Measurements from ENCODE around the gene ATG2B.

Gene ATG2B, protein sequence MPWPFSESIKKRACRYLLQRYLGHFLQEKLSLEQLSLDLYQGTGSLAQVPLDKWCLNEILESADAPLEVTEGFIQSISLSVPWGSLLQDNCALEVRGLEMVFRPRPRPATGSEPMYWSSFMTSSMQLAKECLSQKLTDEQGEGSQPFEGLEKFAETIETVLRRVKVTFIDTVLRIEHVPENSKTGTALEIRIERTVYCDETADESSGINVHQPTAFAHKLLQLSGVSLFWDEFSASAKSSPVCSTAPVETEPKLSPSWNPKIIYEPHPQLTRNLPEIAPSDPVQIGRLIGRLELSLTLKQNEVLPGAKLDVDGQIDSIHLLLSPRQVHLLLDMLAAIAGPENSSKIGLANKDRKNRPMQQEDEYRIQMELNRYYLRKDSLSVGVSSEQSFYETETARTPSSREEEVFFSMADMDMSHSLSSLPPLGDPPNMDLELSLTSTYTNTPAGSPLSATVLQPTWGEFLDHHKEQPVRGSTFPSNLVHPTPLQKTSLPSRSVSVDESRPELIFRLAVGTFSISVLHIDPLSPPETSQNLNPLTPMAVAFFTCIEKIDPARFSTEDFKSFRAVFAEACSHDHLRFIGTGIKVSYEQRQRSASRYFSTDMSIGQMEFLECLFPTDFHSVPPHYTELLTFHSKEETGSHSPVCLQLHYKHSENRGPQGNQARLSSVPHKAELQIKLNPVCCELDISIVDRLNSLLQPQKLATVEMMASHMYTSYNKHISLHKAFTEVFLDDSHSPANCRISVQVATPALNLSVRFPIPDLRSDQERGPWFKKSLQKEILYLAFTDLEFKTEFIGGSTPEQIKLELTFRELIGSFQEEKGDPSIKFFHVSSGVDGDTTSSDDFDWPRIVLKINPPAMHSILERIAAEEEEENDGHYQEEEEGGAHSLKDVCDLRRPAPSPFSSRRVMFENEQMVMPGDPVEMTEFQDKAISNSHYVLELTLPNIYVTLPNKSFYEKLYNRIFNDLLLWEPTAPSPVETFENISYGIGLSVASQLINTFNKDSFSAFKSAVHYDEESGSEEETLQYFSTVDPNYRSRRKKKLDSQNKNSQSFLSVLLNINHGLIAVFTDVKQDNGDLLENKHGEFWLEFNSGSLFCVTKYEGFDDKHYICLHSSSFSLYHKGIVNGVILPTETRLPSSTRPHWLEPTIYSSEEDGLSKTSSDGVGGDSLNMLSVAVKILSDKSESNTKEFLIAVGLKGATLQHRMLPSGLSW (N-terminal part only)

DNA sequence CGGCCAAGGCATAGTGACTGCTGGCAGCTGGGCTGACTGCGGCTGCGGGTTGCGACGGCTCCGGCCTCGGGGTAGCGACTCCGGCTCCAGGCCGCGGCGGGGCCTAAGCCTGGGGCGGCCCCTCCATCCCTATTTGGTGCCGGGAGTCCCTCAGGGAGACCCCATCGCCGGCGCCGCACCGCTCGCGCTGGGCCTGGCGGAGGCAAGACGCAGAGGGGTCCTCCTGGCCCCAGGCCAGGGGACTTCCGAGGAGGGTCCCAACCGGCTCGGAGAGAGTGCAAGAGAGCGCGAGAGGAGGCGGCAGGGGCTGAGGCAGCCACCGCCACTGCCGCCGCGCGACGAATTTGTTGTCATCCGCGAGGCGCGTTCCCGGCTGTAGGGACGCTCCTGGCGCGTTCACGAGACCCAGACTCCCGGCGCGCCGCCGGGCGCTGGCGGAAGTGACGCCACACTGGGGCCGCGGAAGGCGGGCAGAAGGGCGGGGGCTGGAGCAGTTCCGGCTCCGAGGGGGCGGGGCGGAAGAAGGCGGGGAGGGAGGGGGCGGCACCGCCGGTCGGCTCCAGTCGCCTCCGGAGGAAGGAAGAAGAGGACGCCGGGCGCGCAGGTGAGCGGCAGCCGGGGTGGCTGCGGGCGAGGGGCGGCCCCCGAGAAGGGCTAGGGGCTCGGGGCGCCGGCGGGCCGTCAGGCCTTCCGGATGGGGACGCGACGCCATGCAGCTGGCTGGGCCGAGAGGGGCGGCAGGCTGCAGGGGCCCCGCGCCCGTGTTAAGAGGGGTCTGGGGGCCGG lies at the start of gene ATG2B, which contains the start of gene GSKIP:
TSS of gene ATG2B (minus strand) at position 377 of the 786 bp plus-strand sequence. CDS start at position 12, 365 bp downstream.
TSS of gene GSKIP (plus strand) at position 562 of the 786 bp plus-strand sequence. CDS start 18,722 bp downstream, outside the sequence.
- H3K79me2 ChIP-seq (ENCODE audit: insufficient read depth, low read length) = peaks cover 73% of the 10 kb centered on the region
- TF ChIP-seq EZH2 (IDR thresholded peaks at IDR 0.05; ENCODE audit: borderline replicate concordance, low read length) = no peak
- H3K27ac ChIP-seq (ENCODE audit: low read depth, low read length, poor library complexity, severe bottlenecking) = peak within 1 kb of the TSS; percentile 63
- H3K4me2 ChIP-seq (ENCODE audit: low read length) = peak within 1 kb of the TSS; percentile 93
- no peaks in the 10 kb centered on the region for H3F3A ChIP-seq (ENCODE audit: insufficient read depth, low read length)
- no peaks in the 10 kb centered on the region for H3K9me3 ChIP-seq (ENCODE audit: low read length)
- H3K27me3 ChIP-seq (ENCODE audit: insufficient read depth, low read length) = no peaks in the 10 kb centered on the region
- H3K4me1 ChIP-seq (ENCODE audit: insufficient read depth, low read length, severe bottlenecking) = peaks cover 36% of the 10 kb centered on the region
- H4K20me1 ChIP-seq (ENCODE audit: insufficient read depth, low read length) = no peaks in the 10 kb centered on the region
- H2AFZ ChIP-seq (ENCODE audit: low read length) = no peak within 1 kb of the TSS
- H3K9me2 ChIP-seq (ENCODE audit: low read depth, low read length) = no peaks in the 10 kb centered on the region
- peak within 1 kb of the TSS; percentile 77 for H3K4me3 ChIP-seq (ENCODE audit: low read depth, low read length, poor library complexity, severe bottlenecking)
- peaks cover 3% of the 10 kb centered on the region for H3K36me3 ChIP-seq (ENCODE audit: insufficient read depth, low read length)
- peak within 1 kb of the TSS; percentile 78 for H3K9ac ChIP-seq (ENCODE audit: low read length)

DNA sequence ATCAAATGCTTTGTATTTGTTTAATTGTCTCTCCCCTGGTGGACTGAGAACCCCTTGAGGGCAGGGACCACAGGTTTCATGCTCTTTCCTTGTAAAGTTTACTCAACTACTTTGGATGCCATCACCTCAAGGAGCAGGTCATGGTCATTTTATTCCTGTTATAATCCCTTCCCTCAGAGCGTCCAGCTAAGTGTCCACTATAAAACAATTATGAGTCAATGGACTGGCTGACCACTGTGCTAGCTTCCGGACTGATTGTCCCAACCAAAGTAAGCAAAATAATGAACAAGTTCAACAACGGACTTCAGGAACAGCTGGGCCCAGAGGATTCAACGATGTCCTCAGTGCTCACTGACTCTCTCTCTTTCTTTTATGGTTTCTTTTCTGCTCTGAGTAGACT lies 47.0 kb upstream of the ATG2B start:
- Histone ChIP-seq H3K4me3 (ENCODE audit: low read depth, low read length, poor library complexity, severe bottlenecking) (no peak overlapping the region), H2AFZ (ENCODE audit: low read length) (no peak overlapping the region), H3K36me3 (ENCODE audit: insufficient read depth, low read length) (no peaks in the 10 kb centered on the region), H4K20me1 (ENCODE audit: insufficient read depth, low read length) (no peaks in the 10 kb centered on the region), H3K9ac (ENCODE audit: low read length) (no peak overlapping the region), H3K9me3 (ENCODE audit: low read length) (no peaks in the 10 kb centered on the region), H3K27me3 (ENCODE audit: insufficient read depth, low read length) (no peaks in the 10 kb centered on the region), H3F3A (ENCODE audit: insufficient read depth, low read length) (no peaks in the 10 kb centered on the region), H3K4me2 (ENCODE audit: low read length) (no peak overlapping the region), H3K9me2 (ENCODE audit: low read depth, low read length) (no peaks in the 10 kb centered on the region), H3K79me2 (ENCODE audit: insufficient read depth, low read length) (no peaks in the 10 kb centered on the region), H3K4me1 (ENCODE audit: insufficient read depth, low read length, severe bottlenecking) (no peaks in the 10 kb centered on the region), H3K27ac (ENCODE audit: low read depth, low read length, poor library complexity, severe bottlenecking) (no peak overlapping the region)
- TF ChIP-seq, protein P1, sequence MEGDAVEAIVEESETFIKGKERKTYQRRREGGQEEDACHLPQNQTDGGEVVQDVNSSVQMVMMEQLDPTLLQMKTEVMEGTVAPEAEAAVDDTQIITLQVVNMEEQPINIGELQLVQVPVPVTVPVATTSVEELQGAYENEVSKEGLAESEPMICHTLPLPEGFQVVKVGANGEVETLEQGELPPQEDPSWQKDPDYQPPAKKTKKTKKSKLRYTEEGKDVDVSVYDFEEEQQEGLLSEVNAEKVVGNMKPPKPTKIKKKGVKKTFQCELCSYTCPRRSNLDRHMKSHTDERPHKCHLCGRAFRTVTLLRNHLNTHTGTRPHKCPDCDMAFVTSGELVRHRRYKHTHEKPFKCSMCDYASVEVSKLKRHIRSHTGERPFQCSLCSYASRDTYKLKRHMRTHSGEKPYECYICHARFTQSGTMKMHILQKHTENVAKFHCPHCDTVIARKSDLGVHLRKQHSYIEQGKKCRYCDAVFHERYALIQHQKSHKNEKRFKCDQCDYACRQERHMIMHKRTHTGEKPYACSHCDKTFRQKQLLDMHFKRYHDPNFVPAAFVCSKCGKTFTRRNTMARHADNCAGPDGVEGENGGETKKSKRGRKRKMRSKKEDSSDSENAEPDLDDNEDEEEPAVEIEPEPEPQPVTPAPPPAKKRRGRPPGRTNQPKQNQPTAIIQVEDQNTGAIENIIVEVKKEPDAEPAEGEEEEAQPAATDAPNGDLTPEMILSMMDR (IDR thresholded peaks at IDR 0.05; ENCODE audit: low read length) = no peak
- no peak for TF ChIP-seq EZH2 (IDR thresholded peaks at IDR 0.05; ENCODE audit: borderline replicate concordance, low read length)

DNA sequence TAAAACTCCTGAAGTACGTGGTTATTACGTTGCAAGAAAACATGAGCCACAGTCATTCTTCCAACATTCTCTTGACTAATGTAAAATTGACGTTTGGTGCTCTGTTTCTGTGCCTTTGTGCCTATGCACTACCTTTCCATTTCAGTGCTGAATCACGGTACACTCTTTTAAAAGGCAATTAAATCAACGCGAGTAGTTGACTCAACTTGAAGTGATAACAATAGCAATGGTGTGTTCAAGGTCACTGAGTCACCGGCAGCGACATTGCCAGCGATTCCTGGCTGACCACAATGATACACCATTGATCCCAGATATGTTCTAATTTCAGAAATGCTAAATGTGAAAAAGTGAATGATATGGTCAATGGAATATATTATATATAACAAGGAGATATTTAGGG lies 46.6 kb upstream of the ATG2B start:
- Histone ChIP-seq H3K9me2 (ENCODE audit: low read depth, low read length) (no peaks in the 10 kb centered on the region), H3K9me3 (ENCODE audit: low read length) (no peaks in the 10 kb centered on the region), H3K79me2 (ENCODE audit: insufficient read depth, low read length) (no peaks in the 10 kb centered on the region), H3K36me3 (ENCODE audit: insufficient read depth, low read length) (no peaks in the 10 kb centered on the region), H3K4me3 (ENCODE audit: low read depth, low read length, poor library complexity, severe bottlenecking) (no peak overlapping the region), H4K20me1 (ENCODE audit: insufficient read depth, low read length) (no peaks in the 10 kb centered on the region), H3K9ac (ENCODE audit: low read length) (no peak overlapping the region), H3K27ac (ENCODE audit: low read depth, low read length, poor library complexity, severe bottlenecking) (no peak overlapping the region), H3K4me1 (ENCODE audit: insufficient read depth, low read length, severe bottlenecking) (no peaks in the 10 kb centered on the region), H2AFZ (ENCODE audit: low read length) (no peak overlapping the region), H3K4me2 (ENCODE audit: low read length) (no peak overlapping the region), H3F3A (ENCODE audit: insufficient read depth, low read length) (no peaks in the 10 kb centered on the region), H3K27me3 (ENCODE audit: insufficient read depth, low read length) (no peaks in the 10 kb centered on the region)
- TF ChIP-seq, protein P1 (IDR thresholded peaks at IDR 0.05; ENCODE audit: low read length) = no peak
- no peak for TF ChIP-seq EZH2 (IDR thresholded peaks at IDR 0.05; ENCODE audit: borderline replicate concordance, low read length)

Data from OCI-LY1 (cell line).